GM19351 (cell line): ENCODE results near the gene SCRG1.

Experiments
- ATAC-seq: cut with Tn5 transposase; IDR thresholded peaks from one replicate; pipeline ENCODE4 v1.9.1; 2021; ENCODE audit warnings: mild to moderate bottlenecking, moderate library complexity; ENCODE audit not compliant: unreplicated experiment

SCRG1 gene

GRCh38 chr4:173398779-173399415, at the start of gene SCRG1:
SCRG1 (minus strand) TSS chr4:173399116; CDS start chr4:173391414, 7,702 bp downstream.
- no peak for ATAC-seq

- ATAC-seq, result no peak
These were observed 49.2 kb upstream of the SCRG1 start for GRCh38 chr4:173448103-173448502.

GRCh38 chr4:173446416-173446815, 47.5 kb upstream of the SCRG1 start:
- peak; percentile 94 for ATAC-seq

- ATAC-seq, result no peak
These were observed 44.2 kb upstream of the SCRG1 start for GRCh38 chr4:173443121-173443520.

GRCh38 chr4:173442223-173442932, 43.5 kb upstream of the SCRG1 start:
- no peak for ATAC-seq

GRCh38 chr4:173440888-173441287, 42.0 kb upstream of the SCRG1 start:
- no peak for ATAC-seq

GRCh38 chr4:173436771-173437265, 37.9 kb upstream of the SCRG1 start:
- no peak for ATAC-seq

GRCh38 chr4:173436149-173436579, 37.2 kb upstream of the SCRG1 start:
- no peak for ATAC-seq

- no peak for ATAC-seq
These were observed 35.3 kb upstream of the SCRG1 start for GRCh38 chr4:173434231-173434630.

GRCh38 chr4:173433447-173433846, 34.5 kb upstream of the SCRG1 start:
- ATAC-seq, result no peak

GRCh38 chr4:173432430-173432829, 33.5 kb upstream of the SCRG1 start:
- ATAC-seq, result no peak

GRCh38 chr4:173426064-173426463, 27.1 kb upstream of the SCRG1 start:
- no peak for ATAC-seq

- ATAC-seq, result no peak
These were observed 26.2 kb upstream of the SCRG1 start for GRCh38 chr4:173424899-173425805.

- ATAC-seq, result no peak
These were observed 21.9 kb upstream of the SCRG1 start for GRCh38 chr4:173420801-173421200.

- ATAC-seq, result peak; percentile 58
These were observed 21.4 kb upstream of the SCRG1 start for GRCh38 chr4:173420324-173420752.

- no peak for ATAC-seq
These were observed 19.7 kb upstream of the SCRG1 start for GRCh38 chr4:173418639-173419038.

- ATAC-seq, result no peak
These were observed 18.9 kb upstream of the SCRG1 start for GRCh38 chr4:173417833-173418232.

- no peak for ATAC-seq
These were observed 17.2 kb upstream of the SCRG1 start for GRCh38 chr4:173415885-173416653.

- ATAC-seq, result no peak
These were observed 16.2 kb upstream of the SCRG1 start for GRCh38 chr4:173415092-173415491.

GRCh38 chr4:173414456-173414855, 15.5 kb upstream of the SCRG1 start:
- ATAC-seq, result no peak
